CD4-positive, alpha-beta T cell (primary cell): ENCODE measurements around the gene CFAP410. TPM values are rescaled to one million over a fixed set of nuclear protein-coding genes. Genes with fewer than 3 reads are reported as not detected.

ENCODE experiments used
- ATAC-seq: fragments of 200-7000 bp; cut with Tn5 transposase; one replicate; pipeline ENCODE4 v1.10.0; 2022; ENCODE audit warnings: mild to moderate bottlenecking; ENCODE audit not compliant: poor library complexity
- CTCF ChIA-PET: fragments of 350-600 bp; sonication (Branson Sonifier 250); formaldehyde crosslinking; loops from one replicate; lab custom pipeline; 2021; ENCODE audit warnings: antibody characterized with exemption, inconsistent platforms; lab: Charles Lee
- POLR2A ChIA-PET: fragments of 350-600 bp; sonication (Branson Sonifier 250); formaldehyde crosslinking; loops from one replicate; lab custom pipeline; 2021; ENCODE audit warnings: antibody characterized with exemption, inconsistent platforms; lab: Charles Lee
- DNase-seq, 14 experiments: peaks; one replicate each; pipeline ENCODE4 v3.0.0-alpha.2; 2013 to 2020; ENCODE audit warnings: mixed read lengths in 2 of 14
- H3K27ac ChIP-seq, 2 donors: one replicate each; pipeline versions ENCODE4 v1.5.1 to v1.7.0; 2013; ENCODE audit warnings: low read length in 2 of 2, low read depth in 1 of 2, mild to moderate bottlenecking in 1 of 2
- H3K27me3 ChIP-seq, 2 experiments: 1 replicate in 1 of 2; 2 replicates in 1 of 2; pipeline versions ENCODE4 v1.6.1 to v1.7.0; 2013; ENCODE audit warnings: low read length in 2 of 2, control low read depth in 1 of 2, mild to moderate bottlenecking in 1 of 2, moderate library complexity in 1 of 2; ENCODE audit not compliant: insufficient read depth in 2 of 2, control insufficient read depth in 1 of 2
- H3K36me3 ChIP-seq: one replicate; pipeline ENCODE4 v1.6.1; 2013; ENCODE audit warnings: low read length, control low read depth; ENCODE audit not compliant: insufficient read depth
- H3K4me1 ChIP-seq: one replicate; pipeline ENCODE4 v1.6.1; 2013; ENCODE audit warnings: low read length, control low read depth; ENCODE audit not compliant: insufficient read depth
- H3K4me3 ChIP-seq: one replicate; pipeline ENCODE4 v1.5.1; 2013; ENCODE audit warnings: mild to moderate bottlenecking, low read length, moderate library complexity
- H3K9me3 ChIP-seq, 2 experiments: 1 replicate in 1 of 2; 2 replicates in 1 of 2; pipeline versions ENCODE4 v1.6.1 to v1.7.0; 2013; ENCODE audit warnings: low read length in 2 of 2, mild to moderate bottlenecking in 2 of 2, control low read depth in 1 of 2, moderate library complexity in 1 of 2; ENCODE audit not compliant: control insufficient read depth in 1 of 2, insufficient read depth in 1 of 2
- H3K27ac Mint-ChIP-seq: one replicate; pipeline ENCODE4 v1.8.0; 2020; ENCODE audit warnings: mixed read lengths
- H3K27me3 Mint-ChIP-seq: one replicate; pipeline ENCODE4 v1.8.0; 2021; ENCODE audit warnings: mixed read lengths
- H3K36me3 Mint-ChIP-seq: one replicate; pipeline ENCODE4 v1.8.0; 2021; ENCODE audit warnings: low read depth, mixed read lengths
- H3K4me1 Mint-ChIP-seq: one replicate; pipeline ENCODE4 v1.8.0; 2021; ENCODE audit warnings: low read depth, mixed read lengths
- H3K4me3 Mint-ChIP-seq: one replicate; pipeline ENCODE4 v1.8.0; 2020; ENCODE audit warnings: mild to moderate bottlenecking, mixed read lengths
- H3K9me3 Mint-ChIP-seq: one replicate; pipeline ENCODE4 v1.8.0; 2020; ENCODE audit warnings: mixed read lengths
- intact Hi-C, 2 experiments: fragments of 100-400 bp; cut with DNase I in 1 of 2; cut with micrococcal nuclease in 1 of 2; formaldehyde crosslinking; loops; one replicate each; pipeline versions ENCODE4 v1.15.1 to v1.9.0; 2023 to 2025; cut with DNase I, micrococcal nuclease
- total RNA-seq, 174 experiments: library from RNA in 2 of 174; stranded (reverse) in 2 of 174; gene quantifications; one replicate each; pipeline ENCODE4 v1.2.3 and lab custom pipeline; 2021 to 2026
- TF ChIP-seq, protein P1 (sequence below): fragments of 200-600 bp; IDR thresholded peaks from one replicate; pipeline ENCODE4 v1.8.0; 2022; ENCODE audit warnings: antibody characterized with exemption, mild to moderate bottlenecking

The CFAP410 gene
- total RNA-seq, 2 experiments from 2014 or later = 50.1 to 51.6 TPM

DNA sequence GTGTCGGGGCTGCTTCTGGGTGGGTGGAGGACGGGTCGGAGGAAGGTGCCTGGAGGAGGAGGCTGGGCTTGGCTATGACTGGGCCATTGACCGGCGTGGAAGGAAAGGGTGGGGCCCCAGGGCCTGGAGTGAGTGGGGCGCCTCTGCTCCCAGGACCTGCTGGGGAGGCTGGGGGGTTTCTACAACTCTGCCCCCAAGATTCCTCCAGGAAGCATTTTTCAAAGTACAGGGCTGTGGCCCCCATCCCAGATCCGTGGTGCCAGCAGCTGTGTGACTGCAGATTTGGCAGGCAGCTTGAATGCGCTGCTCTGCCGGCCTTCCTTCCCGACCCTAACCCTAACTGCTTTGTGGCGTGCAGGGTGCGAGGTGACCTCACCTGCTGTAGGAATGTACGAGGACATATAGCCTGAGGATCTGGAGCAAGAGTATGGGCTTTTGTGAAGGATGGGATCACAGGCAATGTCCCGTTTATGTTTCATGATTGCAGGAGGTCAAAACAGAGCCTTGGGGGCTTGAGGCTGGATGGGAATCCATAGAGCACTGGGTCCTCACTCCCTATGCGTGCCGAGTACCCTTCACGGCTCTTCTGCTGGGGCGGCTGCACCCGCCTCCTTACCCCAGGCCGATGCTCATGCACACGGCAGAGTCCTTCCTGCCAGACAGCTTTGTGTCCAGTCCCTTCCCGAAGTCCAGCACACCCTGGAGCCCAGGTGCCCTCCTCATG is 38.9 kb upstream of the CFAP410 start:
- Mint-ChIP-seq H3K4me1 (peaks cover 23% of the 10 kb centered on the region), H3K9me3 (peaks cover 3% of the 10 kb centered on the region), H3K36me3 (peaks cover 13% of the 10 kb centered on the region), H3K27ac (no peak overlapping the region), H3K27me3 (no peaks in the 10 kb centered on the region), H3K4me3 (no peak overlapping the region)
- Histone ChIP-seq H3K4me1 (peaks cover 28% of the 10 kb centered on the region), H3K4me3 (no peak overlapping the region), H3K9me3 (peaks cover 0 to 9% of the 10 kb centered on the region in 2 experiments), H3K36me3 (no peaks in the 10 kb centered on the region), H3K27me3 (no peaks in the 10 kb centered on the region), H3K27ac (no peak overlapping the region)
- ChIA-PET CTCF (no interaction called here), POLR2A (no interaction called here)
- no peak for ATAC-seq
- TF ChIP-seq, protein P1, sequence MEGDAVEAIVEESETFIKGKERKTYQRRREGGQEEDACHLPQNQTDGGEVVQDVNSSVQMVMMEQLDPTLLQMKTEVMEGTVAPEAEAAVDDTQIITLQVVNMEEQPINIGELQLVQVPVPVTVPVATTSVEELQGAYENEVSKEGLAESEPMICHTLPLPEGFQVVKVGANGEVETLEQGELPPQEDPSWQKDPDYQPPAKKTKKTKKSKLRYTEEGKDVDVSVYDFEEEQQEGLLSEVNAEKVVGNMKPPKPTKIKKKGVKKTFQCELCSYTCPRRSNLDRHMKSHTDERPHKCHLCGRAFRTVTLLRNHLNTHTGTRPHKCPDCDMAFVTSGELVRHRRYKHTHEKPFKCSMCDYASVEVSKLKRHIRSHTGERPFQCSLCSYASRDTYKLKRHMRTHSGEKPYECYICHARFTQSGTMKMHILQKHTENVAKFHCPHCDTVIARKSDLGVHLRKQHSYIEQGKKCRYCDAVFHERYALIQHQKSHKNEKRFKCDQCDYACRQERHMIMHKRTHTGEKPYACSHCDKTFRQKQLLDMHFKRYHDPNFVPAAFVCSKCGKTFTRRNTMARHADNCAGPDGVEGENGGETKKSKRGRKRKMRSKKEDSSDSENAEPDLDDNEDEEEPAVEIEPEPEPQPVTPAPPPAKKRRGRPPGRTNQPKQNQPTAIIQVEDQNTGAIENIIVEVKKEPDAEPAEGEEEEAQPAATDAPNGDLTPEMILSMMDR = no peak
- intact Hi-C loops = no loop called here
- DNase-seq = peak in 1 of 14 experiments; percentile 11

DNA sequence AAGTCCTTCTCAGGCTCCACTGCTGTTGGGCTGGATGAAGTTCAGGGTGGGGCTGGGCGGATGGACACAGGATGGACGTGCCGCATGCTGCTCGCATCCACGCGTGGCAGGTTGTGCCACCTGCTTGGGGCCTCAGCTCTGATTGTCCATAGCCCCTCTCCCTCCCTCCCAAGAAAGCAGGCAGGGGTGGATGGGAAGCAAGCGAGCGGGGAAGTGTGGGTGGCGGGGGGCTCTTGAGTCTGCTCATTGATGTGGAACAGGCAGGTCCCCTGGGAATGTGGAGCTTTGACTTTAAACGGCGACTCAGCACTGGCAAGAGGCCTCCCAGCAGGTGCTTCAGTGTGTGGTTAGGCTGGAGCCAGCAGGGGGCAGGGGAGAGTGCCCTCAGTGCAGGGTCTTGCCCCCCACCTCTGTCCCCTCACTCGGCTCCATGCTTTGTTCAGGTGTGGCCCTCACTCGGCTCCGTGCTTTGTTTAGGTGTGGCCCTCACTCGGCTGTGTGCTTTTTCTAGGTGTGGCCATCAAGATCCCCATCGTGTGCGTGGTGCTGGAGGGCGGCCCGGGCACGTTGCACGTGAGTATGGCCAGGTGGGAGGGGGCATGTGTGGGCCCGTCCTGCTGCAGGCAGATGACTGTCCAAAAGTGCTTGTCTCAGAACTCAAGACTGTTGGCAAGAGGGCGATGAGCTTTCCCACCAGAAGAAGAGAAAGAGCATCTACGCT is 38.2 kb upstream of the CFAP410 start:
- TF ChIP-seq, protein P1 = no peak
- H3K36me3 Mint-ChIP-seq = peaks cover 7% of the 10 kb centered on the region
- Histone ChIP-seq H3K4me1 (peaks cover 28% of the 10 kb centered on the region), H3K27me3 (no peaks in the 10 kb centered on the region), H3K9me3 (peaks cover 0 to 2% of the 10 kb centered on the region in 2 experiments), H3K36me3 (no peaks in the 10 kb centered on the region), H3K27ac (no peak overlapping the region), H3K4me3 (no peak overlapping the region)
- ChIA-PET CTCF (no interaction called here), POLR2A (no interaction called here)
- H3K4me3 Mint-ChIP-seq = no peak overlapping the region
- H3K9me3 Mint-ChIP-seq = peaks cover 3% of the 10 kb centered on the region
- intact Hi-C loops = no loop called here
- ATAC-seq (no peak), DNase-seq (peak in 2 of 14 experiments; percentile 11 to 24)
- no peaks in the 10 kb centered on the region for H3K27me3 Mint-ChIP-seq
- H3K4me1 Mint-ChIP-seq = peaks cover 23% of the 10 kb centered on the region
- H3K27ac Mint-ChIP-seq = no peak overlapping the region

DNA sequence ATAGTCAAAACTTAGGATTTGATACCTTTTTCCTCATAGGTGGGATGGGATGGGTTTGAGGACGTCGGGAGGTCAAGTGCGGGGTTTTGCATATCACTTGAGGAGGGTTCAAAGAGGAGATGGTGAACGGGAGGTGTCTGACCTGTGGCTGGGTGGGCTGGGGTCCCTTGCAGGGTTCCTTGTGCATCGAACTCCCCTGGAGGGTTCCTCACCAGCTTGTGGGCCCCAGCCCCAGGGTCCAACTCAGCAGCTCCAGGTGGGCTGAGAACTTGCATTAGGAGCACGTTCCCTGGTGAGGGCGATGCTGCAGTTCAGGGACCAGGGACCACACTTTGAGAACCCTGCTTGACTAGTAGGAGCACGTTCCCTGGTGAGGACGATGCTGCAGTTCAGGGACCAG is 37.4 kb upstream of the CFAP410 start:
- H3K36me3 Mint-ChIP-seq = no peaks in the 10 kb centered on the region
- Histone ChIP-seq H3K4me3 (no peak overlapping the region), H3K4me1 (peaks cover 28% of the 10 kb centered on the region), H3K27me3 (no peaks in the 10 kb centered on the region), H3K9me3 (no peaks in the 10 kb centered on the region), H3K27ac (no peak overlapping the region), H3K36me3 (no peaks in the 10 kb centered on the region)
- POLR2A ChIA-PET = no interaction called here
- no peak for ATAC-seq
- no peak overlapping the region for H3K27ac Mint-ChIP-seq
- intact Hi-C loops = no loop called here
- H3K4me1 Mint-ChIP-seq = peaks cover 23% of the 10 kb centered on the region
- peak in 1 of 14 experiments; percentile 5 for DNase-seq
- H3K9me3 Mint-ChIP-seq = no peaks in the 10 kb centered on the region
- CTCF ChIA-PET = no interaction called here
- TF ChIP-seq, protein P1 = no peak
- H3K4me3 Mint-ChIP-seq = no peak overlapping the region
- no peaks in the 10 kb centered on the region for H3K27me3 Mint-ChIP-seq
